ENCODE data around the gene TSC22D1.
"Not testable (repeated sequence)": the region's sequence is repeated elsewhere in the genome, so short reads cannot be mapped to it uniquely, and the experiment has no call there.

Gene TSC22D1

DNA sequence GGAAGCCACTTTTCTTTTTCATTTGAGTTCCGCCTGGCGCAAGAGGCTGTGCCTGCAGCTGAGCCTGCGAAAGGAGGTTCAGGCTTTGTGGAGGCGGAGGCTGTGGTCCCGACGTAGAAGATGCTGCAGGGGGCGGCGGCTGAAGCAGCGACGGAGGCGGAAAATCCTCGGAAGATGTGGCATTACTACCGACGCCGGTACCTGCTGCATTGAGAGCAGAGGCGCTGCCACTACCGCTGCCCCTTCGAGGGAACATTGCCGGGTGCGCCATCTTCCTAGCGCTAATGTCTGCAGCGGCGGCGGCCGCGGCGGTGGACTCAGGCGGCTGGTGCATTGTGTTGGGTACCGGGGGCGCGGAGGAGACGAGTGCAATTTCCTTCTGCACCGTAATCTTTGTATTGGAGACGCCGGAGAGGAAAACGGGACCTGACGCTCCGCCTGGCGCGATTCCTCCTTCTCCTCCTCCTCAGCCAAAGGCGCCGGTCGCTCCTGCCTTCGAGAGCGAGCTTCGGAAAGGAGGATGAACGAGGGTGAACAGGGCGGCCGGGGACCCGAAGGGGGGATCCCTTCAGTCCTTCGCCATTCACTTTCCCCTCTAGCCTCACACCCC lies at the start of gene TSC22D1:
TSS of gene TSC22D1 (minus strand) at position 590 of the 610 bp plus-strand sequence. CDS start at position 334, 256 bp downstream.
- DNase-seq (ENCODE audit: low read depth) = peak; percentile 56

DNA sequence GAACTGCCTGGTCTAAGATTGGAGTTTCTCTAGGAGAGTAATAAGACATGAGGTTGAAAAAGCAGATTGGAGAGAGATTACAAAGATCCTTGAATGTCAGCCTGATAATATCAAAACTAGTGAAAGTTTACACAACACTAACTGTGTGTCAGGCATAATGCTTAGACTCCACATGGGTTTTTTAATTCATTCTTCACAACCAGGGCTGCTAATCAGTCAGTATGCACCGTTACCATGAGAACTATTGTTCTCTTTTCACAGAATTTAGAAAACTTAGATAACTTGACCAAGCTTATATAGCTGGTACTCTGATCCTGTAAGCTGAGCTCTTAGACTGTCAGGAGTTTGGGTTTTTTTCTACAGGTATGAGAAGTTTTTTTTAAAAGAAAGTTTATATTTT lies 46.6 kb upstream of the TSC22D1 start:
- DNase-seq (ENCODE audit: low read depth) = peak; percentile 18

DNA sequence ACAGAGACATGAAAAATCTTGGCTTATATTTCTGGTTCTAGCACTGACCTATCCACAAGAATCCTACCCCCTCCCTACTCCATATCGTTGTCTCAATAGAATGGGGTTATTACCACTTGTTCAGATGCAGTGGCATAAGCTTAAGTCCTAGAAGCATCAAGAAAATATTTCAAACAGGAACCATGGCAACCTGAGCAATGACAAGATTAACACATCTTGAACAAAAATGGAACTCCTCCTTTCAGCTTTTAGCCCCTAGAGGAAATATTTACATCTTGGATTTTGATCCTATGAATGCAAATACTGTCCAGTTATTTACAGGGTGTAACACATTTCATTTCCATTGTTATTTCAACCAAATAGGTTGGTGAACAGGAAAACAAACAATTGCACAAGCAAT lies 46.1 kb upstream of the TSC22D1 start:
- DNase-seq (ENCODE audit: low read depth) = peak; percentile 12

DNA sequence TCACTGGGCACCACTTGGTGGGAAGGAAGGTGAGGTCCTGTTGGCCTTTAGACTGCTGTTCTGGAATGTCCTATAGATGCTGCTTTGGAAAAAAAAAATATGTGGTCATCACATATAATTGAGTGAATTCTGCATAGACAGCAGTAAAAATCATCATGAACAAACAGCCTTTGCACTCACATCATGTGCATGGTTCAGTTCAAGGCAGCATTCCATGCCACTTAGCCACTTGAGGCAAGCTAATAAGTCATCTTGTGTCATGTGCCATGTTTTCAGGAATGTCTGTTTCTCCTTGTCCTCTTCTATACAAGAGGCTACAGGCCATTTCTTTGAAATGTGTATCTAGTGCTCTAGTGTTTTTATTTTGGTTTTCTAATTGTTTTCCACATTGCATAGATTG lies 43.9 kb upstream of the TSC22D1 start:
- DNase-seq (ENCODE audit: low read depth) = peak; percentile 71

DNA sequence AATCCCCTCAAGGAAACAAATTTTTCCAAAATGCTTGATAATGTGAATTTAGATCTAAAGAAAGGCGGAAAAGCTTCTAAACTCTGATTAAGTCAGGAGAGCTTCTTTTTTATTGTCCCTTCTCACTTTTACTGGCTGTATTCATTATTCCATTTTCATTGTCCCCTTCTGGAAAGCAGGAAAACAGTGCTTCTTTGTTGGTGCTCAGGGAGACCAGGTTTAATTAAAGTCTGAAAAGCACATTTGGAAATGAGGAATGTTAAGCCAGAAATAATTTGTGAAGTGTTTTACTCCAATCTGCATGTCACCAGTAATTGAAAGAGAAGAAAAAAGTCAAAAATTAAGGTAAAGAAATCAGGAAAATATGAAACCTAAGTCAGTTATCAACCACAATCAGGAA lies 43.5 kb upstream of the TSC22D1 start:
- DNase-seq (ENCODE audit: low read depth) = no peak

DNA sequence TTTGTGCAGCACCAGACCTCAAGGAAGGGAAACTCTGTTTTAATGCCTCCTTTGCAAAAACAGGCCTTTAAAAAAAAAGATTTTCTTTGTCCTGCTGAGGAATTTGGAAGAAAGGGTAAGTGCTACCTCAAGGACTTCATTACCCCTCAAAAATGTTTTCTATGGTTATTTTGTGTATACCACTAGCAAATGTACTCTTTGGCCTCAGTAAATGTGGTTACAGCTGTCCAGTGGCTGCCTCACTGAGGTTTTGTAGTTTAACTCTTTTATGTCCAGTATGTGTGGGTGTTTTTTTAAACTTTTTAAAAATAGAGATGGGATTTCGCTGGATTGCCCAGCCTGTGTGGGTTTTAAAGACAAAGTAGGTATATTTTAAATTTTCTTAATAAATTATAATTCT lies 42.2 kb upstream of the TSC22D1 start:
- DNase-seq (ENCODE audit: low read depth) = peak; percentile 37

DNA sequence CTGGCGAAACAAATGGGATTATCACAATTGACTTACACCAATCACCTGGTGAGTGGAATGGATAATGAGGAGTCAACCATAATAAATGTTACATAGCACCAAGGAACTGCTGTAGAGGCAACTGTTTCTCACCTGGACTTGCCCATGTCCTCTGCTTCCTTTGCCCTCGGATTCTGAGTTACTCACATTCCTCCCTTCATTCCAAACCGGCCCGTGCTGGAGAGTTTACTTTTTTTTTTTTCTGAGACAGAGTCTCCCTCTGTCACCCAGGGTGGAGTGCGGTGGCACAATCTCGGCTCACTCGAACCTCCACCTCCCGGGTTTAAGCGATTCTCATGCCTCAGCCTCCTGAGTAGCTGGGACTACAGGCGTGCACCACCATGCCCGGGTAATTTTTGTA lies 41.5 kb upstream of the TSC22D1 start:
- DNase-seq (ENCODE audit: low read depth) = no peak

DNA sequence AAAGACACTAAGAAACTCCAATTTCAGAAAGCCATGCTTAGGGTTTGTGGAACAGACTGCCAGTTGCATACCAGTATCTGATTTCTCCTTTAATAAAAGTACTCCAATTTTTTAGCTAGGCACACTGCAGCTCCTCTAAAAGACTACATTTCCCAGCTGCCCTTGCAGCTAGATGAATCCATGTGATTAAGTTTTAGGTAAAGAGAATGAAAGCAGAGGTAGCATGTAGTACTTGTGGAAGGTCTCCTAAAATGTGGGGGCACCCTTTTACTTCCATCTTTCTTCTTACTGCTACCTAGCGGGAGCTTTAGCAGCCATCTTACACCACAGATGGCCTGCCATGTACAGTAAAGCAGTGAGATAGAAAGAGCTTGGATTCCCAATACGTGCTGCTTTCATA lies 33.0 kb upstream of the TSC22D1 start:
- no peak for DNase-seq (ENCODE audit: low read depth)

DNA sequence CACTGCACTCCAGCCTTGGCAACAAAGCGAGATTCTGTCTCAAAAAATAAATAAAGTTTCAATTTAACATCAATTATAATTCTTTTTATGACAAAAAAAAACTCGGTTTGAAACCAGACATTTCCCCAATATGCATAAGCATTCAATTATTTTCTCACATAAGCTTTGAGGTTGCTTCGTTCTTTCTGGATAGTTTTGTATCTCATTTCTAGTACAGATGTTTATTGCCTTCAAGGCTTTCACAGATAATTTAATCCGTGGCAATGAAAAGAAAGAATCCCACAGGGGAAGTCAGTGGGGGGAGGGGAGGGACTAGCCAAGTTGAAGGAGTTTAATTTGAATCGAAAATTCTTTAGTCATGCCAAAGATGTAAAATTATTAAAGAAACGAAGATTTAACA lies 29.6 kb upstream of the TSC22D1 start:
- DNase-seq (ENCODE audit: low read depth) = no peak

DNA sequence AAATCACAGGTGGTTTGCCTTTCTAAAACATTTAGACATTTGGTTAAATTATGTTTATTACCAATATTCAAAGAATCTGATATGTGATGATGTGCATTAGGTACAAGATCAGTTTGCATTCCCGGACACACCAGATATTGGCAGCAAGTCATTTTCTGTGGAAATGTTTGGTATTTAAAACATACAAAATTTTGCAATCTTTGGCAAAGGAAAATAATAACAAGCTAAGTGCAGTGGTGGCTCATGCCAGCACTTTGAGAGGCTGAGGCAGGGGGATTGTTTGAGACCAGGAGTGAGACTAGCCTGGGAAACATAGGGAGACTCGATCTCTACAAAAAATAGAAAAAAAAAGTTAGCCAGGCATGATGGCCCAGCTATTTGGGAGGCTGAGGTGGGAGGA lies 29.1 kb upstream of the TSC22D1 start:
- no peak for DNase-seq (ENCODE audit: low read depth)

DNA sequence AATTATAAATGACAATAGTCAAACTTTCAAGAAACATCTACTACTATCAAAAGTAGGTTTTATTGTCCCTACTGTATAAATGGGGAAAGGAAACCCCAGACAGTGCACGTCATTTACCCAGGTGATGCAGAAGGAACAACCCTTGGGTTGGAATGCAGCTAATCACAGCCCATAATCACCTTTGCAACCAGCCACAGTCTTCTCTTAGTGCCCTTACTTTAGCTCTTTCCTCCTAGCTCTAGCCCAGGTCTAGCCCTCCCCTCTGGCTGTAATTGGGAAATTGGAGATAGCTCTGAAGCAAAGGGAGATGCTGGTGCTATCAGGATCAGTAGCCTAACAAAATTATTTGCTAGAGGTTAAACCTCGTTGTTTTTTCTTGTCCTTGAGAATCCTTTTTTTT lies 25.5 kb upstream of the TSC22D1 start:
- DNase-seq (ENCODE audit: low read depth) = no peak

DNA sequence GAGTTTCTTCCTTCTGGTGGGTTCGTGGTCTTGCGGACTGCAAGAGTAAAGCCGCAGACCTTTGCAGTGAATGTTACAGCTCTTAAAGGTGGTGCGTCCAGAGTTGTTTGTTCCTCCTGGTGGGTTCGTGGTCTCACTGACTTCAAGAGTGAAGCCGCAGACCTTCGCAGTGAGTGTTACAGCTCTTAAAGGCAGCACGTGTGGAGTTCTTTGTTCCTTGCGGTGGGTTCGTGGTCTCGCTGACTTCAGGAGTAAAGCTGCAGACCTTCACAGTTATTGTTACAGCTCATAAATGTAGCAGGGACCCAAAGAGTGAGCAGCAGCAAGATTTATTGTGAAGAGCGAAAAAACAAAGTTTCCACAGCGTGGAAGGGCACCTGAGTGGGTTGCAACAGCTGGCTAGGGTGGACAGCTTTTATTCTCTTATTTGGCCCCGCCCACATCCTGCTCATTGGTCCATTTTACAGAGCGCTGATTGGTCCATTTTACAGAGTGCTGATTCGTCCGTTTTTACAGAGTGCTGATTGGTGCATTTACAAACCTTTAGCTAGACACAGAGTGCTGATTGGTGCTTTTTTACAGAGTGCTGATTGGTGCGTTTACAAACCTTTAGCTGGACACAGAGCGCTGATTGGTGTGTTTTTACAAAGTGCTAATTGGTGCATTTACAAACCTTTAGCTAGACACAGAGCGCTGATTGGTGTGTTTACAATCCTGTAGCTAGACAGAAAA lies 17.9 kb upstream of the TSC22D1 start:
- not testable (repeated sequence) for DNase-seq (ENCODE audit: low read depth)

DNA sequence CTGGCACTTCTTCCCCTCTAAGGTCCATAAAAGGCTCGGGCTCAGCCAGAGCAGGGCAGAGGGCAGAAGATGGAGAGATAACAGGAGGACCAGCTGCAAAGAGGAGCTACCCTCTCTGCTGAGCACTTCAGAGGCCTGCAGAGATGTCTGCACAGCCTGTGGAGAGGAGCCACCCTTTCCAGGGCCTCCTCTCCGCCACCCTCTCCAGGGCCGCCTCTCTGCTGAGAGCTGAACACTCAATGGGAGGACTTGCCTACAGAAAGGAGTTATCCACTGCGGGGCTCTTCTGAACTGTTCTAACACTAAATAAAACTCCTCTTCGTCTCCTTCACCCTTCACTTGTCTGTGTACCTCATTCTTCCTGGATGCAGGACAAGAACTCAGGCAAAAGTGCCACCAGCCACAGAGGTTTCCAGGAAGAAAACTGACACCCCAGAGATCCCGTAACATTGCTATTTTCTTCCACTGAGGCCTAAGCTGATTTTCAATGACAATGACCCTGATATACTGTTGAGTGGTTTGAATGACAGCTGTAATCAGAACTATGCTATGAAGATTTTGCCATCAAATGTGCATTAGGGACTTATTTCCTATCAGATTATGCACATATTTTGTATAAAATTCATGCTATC lies 16.2 kb upstream of the TSC22D1 start:
- no peak for DNase-seq (ENCODE audit: low read depth)

DNA sequence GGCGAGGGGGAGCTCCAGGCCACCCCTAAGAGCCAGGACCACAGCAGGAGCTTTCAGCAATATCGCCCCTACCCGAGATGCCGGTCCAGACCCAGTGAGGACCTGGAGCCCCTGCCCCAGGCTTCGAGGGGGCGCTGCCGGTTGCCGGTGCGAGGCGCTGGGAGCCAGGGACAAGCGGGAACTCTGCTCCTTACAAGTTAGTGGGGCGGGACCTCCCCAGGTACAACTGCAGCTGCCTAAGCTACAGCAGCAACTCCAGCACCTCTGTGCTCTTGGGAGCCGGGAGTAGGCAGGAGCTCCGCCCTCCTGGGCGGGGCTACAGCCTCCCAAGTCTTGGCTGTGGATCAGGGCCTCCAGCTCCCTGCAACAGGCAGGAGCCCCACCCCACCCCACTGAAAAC lies 15.2 kb upstream of the TSC22D1 start:
- DNase-seq (ENCODE audit: low read depth) = no peak

DNA sequence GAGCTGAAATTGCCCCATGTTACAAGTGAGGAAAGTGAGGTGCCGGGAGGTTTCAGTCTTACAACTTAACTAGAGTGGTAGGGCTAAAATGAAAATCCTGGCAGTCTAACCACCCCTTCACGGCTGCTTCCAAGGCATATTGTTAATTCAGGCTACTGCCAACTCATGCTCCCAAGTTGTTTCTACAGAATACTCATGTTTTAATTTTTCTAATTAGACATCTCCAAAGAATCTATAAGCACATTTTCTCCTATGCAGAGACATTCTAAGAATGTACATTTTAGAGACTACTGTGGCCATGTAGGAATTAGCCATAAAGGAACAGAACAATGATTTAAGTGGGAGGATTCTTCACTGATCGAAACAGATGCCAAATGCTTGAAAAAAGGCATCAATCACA lies 7.0 kb upstream of the TSC22D1 start:
- no peak for DNase-seq (ENCODE audit: low read depth)

DNA sequence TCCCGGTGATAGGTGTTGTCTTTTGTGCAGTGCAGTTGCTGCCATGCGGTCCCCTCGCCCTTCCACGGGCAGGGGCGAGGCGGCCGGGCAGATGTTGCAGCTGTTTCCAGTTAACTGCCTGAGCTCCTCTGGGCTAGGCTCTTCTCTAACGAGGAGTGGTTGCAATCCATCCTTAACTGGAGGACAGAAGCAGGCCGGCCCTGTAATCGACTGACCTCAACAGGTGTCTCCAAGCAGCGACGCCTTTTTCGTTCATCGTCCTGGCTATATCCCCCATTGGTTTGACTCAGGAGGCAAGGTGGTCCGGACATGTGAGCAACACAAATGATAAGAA lies 1.9 kb upstream of the TSC22D1 start:
- DNase-seq (ENCODE audit: low read depth) = peak; percentile 8

DNA sequence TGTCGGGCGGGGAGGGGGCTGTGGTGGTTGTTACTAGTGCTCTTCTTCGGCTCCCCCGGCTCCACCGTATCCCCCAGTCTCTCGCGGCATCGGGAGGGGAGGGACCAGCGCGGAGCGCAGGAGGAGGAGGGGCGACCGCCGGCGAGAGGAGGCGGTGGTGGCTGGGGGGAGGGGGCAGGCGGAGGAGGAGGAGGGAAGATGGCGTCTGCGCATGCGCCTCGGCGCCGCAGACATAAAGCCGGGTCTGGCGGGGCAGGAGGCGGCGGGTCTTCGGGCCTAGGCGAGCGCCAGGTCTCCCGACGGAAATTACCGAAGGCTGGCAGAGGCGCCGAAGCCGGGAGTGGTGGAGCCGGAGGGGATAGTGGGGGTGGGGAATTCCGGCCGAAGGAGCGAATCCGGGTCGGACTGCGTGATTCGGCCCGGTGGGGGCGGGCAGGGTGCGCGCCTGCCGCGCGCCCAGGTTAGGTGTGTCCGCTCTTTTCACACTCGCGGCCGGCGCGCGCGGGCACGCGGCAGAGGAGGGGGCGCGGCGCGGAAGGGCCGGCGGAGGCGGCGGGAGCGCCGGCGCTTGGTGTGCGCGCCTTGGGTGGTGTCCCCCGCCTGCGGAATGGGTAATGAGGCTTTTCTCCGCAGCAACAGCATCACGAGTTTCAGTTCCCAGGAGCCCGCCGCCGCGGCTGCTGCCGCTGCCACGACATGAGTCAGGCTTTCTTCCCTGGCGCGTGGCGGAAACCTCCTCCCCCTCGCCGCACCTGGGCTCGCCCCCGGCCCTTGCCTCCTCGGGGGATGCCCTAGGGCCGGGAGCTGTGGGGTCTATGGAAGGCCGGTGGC lies 1.3 kb upstream of the TSC22D1 start:
- DNase-seq (ENCODE audit: low read depth) = peak; percentile 91

DNA sequence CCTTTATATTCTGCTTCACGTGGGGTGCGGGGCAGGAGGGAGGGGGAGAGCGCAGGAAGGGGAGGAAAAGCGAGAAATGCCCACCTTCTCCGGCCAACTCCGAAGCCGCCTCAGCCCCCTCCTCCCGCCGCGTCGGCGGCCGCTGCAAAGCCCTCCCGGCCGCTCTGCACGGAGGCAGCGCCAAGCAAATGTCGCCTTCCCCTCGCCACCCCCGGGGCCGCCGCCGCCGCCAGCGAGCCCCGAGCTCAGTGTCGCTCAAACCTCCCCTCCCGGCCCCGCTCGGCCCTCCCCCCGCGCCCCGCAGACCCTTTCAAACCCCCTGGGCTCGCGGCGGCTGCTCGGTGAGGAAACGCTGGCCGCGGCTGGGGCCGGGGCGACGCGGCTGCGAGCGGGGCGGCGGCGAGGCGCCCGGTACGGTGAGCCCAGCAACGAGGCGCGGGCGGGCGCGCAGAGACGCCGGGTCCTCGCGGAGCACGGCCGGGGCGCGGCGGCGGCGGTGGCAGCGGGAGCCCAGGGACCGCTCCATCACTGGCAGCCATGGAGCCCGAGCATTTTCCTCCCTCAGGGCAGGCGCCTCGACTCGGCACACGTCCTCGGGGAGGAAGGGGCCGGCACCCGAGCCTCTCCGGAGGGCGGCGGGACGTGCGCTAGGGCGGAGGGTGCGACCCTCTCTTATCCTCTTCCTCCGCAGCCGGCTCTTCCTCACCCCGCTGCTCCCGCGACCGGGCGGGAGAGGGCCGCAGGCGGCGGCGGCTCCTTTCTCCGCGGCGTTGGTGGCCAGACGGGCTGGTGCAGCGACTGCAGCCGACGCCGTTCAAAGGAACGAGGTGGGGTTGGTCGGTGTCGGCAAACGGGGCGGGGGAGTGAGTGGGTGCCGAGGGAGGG lies 463 bp upstream of the TSC22D1 start:
- DNase-seq (ENCODE audit: low read depth) = no peak

DNA sequence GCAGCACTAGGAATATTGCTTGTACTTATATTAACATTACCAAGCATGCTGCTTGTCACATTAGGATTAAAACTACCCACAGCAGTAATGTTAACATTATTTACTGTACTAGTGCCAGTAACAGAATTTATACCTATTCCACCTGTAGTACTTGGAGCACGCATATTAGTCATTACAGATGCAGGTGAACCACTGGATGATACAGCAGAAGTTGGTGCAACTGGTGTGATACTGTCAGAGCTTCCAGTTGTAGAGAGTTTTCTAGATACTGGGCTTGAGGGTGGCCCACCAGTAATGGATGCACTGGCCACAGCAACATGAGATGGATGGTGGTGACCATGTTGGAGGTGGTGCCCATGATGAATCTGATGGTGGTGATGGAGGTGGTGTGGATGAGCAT lies 1.1 kb downstream of the TSC22D1 start:
- no peak for DNase-seq (ENCODE audit: low read depth)

DNA sequence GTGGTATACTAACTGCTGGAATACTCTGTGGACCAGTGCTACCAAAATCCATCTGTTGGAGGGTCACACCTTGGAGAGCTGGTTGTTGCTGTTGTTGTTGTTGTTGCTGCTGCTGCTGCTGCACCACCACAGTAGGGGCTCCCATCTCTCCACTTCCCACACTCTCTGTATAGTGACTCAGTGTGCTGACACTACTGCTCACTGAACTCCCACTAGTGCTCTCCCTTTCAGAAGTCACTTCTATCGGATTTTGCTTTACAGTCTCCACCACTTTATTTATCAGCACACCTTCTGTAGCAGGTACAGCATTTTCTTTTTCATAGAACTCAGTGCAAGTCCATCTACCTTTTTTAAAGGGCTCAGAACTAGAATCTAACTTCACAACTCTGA lies 1.7 kb downstream of the TSC22D1 start:
- peak; percentile 9 for DNase-seq (ENCODE audit: low read depth)

DNA sequence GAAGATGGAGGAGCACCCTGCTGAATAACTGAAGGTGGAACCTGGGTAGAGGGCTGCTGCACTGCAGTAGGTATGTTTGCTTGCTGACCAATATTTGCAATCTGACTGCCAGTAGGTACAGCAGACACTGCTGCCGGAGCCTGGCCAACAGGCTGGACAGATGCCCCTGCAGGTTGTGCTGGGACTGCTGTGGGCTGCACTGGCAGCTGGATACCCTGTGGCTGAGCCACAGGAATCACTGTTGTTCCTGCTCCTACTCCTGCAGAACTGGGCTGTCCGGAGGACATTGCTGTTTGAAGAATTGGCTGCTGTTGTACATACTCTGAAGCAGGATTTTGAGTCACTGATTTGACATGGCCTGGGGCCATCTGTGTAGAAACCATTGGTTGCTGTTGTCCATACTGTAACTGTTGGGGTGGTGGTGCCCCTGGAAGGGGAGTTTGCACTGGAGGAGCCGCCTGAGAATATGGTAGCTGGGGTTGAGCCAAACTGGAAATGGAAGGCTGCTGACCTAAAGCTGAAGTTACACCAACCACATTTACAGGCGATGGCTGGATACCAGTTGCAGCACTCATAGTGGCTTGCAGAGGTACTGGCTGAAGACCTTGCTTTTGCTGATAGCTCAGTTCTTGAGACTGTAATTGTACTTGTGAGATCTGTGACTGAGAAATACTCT lies 2.2 kb downstream of the TSC22D1 start:
- DNase-seq (ENCODE audit: low read depth) = peak; percentile 44
